Stomach (tissue), 4 donors: Measurements from ENCODE around the gene ALAD.

Experiments used
- EP300 ChIP-seq: sonication (generic); formaldehyde crosslinking; IDR thresholded peaks from one replicate; pipeline ENCODE4 v1.6.1; 2017; ENCODE audit warnings: antibody characterized with exemption
- POLR2A ChIP-seq, 4 donors: fragments of 450-650 bp; IDR thresholded peaks; one replicate each; pipeline ENCODE4 v1.6.1; 2016; ENCODE audit warnings: antibody characterized with exemption in 4 of 4, control low read depth in 2 of 4, mild to moderate bottlenecking in 1 of 4, moderate library complexity in 1 of 4
- TF ChIP-seq, protein P1 (sequence below), 7 experiments: fragments of 450-650 bp in 4 of 7; fragments of 200-600 bp in 3 of 7; sonication (generic) in 3 of 7; IDR thresholded peaks; one replicate each; pipeline ENCODE4 v1.5.1; 2016 to 2019; ENCODE audit warnings: antibody characterized with exemption in 7 of 7, control low read depth in 2 of 7, mild to moderate bottlenecking in 1 of 7

DNA sequence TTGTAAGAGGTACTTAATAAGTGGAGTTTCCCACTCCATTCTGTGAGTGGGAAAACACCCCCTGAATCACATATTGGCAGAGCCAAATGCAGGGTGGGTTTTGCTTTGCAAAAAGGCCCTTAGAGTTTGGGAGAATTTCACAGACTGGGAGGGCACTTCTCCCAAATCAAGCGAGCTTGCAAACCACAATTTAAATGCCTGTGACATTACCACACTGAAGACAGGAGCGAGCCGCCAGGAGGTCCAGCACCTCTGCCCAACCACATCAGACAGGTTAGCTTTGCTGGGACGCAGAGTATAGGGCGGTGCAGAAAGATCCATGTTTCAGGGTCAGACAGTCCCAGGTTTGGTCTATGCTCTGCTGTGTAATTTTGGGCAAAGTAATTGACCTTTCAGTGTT, 2.3 kb downstream of the ALAD start:
- TF ChIP-seq EP300 = no peak
- TF ChIP-seq, protein P1, sequence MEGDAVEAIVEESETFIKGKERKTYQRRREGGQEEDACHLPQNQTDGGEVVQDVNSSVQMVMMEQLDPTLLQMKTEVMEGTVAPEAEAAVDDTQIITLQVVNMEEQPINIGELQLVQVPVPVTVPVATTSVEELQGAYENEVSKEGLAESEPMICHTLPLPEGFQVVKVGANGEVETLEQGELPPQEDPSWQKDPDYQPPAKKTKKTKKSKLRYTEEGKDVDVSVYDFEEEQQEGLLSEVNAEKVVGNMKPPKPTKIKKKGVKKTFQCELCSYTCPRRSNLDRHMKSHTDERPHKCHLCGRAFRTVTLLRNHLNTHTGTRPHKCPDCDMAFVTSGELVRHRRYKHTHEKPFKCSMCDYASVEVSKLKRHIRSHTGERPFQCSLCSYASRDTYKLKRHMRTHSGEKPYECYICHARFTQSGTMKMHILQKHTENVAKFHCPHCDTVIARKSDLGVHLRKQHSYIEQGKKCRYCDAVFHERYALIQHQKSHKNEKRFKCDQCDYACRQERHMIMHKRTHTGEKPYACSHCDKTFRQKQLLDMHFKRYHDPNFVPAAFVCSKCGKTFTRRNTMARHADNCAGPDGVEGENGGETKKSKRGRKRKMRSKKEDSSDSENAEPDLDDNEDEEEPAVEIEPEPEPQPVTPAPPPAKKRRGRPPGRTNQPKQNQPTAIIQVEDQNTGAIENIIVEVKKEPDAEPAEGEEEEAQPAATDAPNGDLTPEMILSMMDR (IDR thresholded peaks at IDR 0.05) = no peak
- TF ChIP-seq POLR2A (IDR thresholded peaks at IDR 0.05) = no peak
